GM18867 (cell line): Measurements from ENCODE around the gene CSNK1G2.

ENCODE experiments used
- ATAC-seq: cut with Tn5 transposase; IDR thresholded peaks from one replicate; pipeline ENCODE4 v1.9.1; 2021; ENCODE audit warnings: mild to moderate bottlenecking, moderate library complexity; ENCODE audit not compliant: unreplicated experiment

CSNK1G2 gene

DNA sequence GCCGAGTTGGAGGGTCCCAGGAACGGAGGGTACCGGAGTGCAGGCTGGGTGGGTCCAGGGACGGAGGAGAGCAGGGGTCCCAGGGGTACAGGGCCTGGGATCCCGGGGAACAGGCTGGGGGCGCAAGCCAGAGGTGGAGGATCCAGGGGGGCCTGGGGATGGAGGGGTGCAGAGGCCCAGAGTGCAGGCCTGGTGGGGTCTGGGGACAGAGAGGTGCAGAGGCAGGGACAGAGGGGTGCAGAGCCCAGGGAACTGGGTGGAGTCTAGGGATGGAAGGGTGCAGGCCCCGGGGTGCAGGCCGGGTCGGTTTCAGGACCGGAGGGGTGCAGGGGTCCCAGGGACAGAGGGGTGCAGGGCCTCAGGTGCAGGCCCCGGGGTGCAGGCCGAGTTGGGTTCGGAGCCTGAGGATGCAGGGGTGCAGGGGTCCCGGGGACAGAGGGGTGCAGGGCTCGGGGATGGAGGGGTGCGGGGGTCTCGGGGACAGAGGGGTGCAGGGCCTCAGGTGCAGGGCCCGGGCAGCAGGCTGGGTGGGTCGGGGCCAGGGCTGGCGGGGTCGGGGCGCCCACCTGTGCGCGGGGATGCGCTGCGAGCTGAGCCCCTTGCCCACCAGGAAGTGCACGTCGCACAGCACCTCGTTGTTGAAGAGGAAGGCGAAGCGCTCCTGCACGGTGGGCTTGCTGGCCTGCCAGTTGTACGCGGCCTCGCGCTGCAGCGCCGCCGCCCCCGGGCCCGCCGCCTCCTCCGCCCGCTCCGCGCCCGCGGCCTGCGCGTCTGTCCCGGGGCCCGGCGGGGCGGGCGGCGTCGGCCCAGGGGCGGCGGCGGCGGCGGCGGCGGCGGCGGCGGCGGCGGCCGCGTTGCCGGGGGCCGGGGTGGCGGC, 74.0 kb downstream of the CSNK1G2 start:
- no peak for ATAC-seq

- no peak for ATAC-seq
These were observed 74.6 kb downstream of the CSNK1G2 start, which contains the start of gene BTBD2 for GRCh38 chr19:2015608-2015950. BTBD2 (minus strand) TSS chr19:2015714; CDS start chr19:2015703, 11 bp downstream.

DNA sequence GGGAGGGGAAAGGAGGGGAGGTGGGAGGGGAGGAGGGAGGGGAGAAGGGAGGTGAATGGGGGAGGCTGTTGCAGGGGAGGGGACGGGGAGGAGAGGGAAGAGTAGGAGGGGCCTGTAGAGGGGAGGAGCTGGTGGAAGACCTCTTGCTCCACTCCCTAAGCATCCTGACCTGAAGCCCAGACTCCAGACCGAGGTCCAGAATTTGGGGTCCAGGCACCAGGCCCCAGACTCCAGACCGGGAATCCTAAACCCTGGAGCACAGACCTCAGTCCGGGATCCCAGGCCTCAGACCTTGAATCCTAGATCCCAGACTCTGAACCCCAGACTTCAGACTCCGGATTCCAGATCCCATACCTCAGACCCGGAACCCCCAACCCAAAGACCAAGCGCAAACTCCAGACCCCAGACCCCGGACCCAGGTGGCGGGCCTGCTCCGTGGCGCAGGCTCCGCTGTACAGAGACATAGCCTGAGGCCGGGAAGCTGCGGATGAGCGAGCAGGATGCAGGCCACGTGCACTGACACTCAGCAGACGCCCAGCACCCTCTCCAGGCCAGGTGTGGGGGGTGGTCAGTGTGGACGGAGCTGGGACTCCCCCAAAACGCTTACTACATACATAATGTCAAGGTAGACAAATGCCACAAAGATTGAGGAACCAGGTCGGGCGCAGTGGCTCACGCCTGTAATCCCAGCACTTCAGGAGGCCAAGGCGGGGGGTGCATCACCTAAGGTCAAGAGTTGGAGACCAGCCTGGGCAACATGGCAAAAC, 75.3 kb downstream of the CSNK1G2 start:
- no peak for ATAC-seq

GRCh38 chr19:2018752-2019151, 77.8 kb downstream of the CSNK1G2 start:
- no peak for ATAC-seq

DNA sequence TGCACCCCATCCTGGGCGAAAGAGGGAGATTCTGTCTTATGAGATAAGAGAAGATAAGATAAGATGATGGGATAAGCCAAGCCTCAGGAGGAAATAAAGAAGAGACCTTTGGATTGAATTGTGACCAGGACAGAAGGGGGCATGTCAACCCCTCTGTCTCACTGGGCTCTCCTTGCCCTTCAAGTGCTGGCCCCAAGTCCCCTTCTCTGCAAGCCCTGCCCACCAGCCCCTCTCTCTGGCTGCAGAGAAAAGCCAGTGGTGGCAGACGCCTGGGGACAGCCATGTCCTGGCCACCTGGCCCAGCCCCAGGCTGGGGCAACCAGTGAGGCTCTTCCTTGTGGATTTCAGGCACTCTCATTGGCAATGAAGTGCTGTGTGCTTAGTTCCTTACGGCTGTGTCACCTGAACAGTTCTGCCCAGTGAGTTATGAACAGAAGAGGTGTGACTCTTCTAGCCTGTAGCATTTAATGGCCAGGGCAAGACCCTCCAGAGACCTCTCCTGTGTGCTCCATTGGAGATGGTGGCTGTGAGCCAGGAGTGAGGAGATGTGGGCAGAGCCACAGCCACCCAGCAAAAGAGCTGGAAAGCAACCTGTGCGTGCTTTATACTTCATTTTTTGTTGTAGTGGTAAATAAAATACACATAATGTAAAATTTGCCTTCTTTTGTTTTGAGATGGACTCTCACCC, 80.6 kb downstream of the CSNK1G2 start:
- no peak for ATAC-seq

- ATAC-seq: no peak
These were observed 81.3 kb downstream of the CSNK1G2 start for GRCh38 chr19:2022289-2022688.

- no peak for ATAC-seq
These were observed 85.8 kb downstream of the CSNK1G2 start for GRCh38 chr19:2026770-2027169.

DNA sequence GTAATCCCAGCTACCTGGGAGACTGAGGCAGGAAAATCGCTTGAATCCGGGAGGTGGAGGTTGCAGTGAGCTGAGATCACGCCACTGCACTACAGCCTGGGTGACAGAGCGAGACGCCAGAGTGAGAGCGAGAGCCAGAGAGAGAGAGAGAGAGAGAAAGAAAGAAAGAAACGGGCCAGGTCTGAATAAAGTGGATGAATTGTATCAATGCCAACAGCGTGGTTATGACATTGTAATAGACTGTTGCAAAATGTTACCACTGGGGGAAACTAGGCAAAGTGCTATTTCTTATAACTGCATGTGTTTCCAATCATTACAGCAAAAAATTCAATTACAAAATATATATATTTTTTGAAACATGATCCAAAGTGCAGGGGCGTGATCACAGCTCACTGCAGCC, 86.4 kb downstream of the CSNK1G2 start:
- no peak for ATAC-seq
